ENCODE data around the gene C1QC. TPM values are rescaled to one million over a fixed set of nuclear protein-coding genes. Genes with fewer than 3 reads are reported as not detected.

The C1QC gene
- total and polyA plus RNA-seq, 2 of the 8 experiments (the other 6 are each of a cell fraction or from before 2014, with no cell fraction given) = not detected

DNA sequence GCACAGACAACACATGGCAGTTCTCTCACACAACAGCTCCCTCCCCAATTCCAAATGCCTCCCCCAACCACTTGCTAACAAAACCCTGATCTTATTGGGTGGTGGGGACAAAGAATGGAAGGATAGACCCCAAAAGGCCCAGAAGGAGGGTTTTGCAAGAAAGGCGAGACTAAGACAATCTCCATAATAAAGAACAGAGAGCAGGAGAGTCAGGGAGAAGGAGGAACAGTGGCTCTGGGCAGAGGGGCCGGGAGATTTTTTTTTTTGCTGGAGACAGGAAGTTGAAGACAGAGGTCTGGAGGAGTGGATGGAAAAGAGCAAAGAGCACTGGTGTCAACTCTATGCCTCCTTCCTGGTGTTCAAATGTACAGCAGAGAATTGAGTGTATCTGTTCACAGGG is 13.5 kb upstream of the C1QC start (continued):
- TF ChIP-seq CHD7 (IDR thresholded peaks at IDR 0.05; ENCODE audit: insufficient replicate concordance, low read length) (no peak), CEBPB (IDR thresholded peaks at IDR 0.05; ENCODE audit: low read depth, low read length) (no peak), CREB1 (IDR thresholded peaks at IDR 0.05) (no peak), KDM4A (IDR thresholded peaks at IDR 0.05; ENCODE audit: low read depth, low read length, severe bottlenecking) (no peak), SIN3A (conservative IDR thresholded peaks at IDR 0.05 in 1 of 2, IDR thresholded peaks at IDR 0.05 in 1 of 2; ENCODE audit: low read depth in 1 of 2, low read length in 2 of 2) (no peak), CHD2 (IDR thresholded peaks at IDR 0.05; ENCODE audit: low read length) (no peak), BCL11A (IDR thresholded peaks at IDR 0.05; ENCODE audit: low read depth in 2 of 2, low read length in 2 of 2) (no peak), SP2 (IDR thresholded peaks at IDR 0.05; ENCODE audit: low read length) (no peak), CHD1 (IDR thresholded peaks at IDR 0.05; ENCODE audit: low read depth, low read length) (no peak), SIRT6 (IDR thresholded peaks at IDR 0.05; ENCODE audit: low read length) (no peak), HDAC2 (IDR thresholded peaks at IDR 0.05; ENCODE audit: borderline replicate concordance in 1 of 2, low read depth in 2 of 2, low read length in 2 of 2) (no peak), SRF (IDR thresholded peaks at IDR 0.05; ENCODE audit: low read depth, low read length) (no peak), MAX (IDR thresholded peaks at IDR 0.05) (no peak)

Data from H1 (cell line).